ENCODE measurements around the gene SLC26A1.

- TF ChIP-seq CTCF (IDR thresholded peaks at IDR 0.05; ENCODE audit: insufficient read depth, low read length, poor library complexity, severe bottlenecking) (no peak), EZH2phosphoT487 (conservative IDR thresholded peaks at IDR 0.05; ENCODE audit: low read length) (no peak)
These were observed 17.9 kb upstream of the SLC26A1 start, which contains the start of gene FGFRL1 for GRCh38 chr4:1011022-1011665.

Data from SU-DHL-6 (cell line).